ENCODE results near the gene COL23A1.

COL23A1 gene

DNA sequence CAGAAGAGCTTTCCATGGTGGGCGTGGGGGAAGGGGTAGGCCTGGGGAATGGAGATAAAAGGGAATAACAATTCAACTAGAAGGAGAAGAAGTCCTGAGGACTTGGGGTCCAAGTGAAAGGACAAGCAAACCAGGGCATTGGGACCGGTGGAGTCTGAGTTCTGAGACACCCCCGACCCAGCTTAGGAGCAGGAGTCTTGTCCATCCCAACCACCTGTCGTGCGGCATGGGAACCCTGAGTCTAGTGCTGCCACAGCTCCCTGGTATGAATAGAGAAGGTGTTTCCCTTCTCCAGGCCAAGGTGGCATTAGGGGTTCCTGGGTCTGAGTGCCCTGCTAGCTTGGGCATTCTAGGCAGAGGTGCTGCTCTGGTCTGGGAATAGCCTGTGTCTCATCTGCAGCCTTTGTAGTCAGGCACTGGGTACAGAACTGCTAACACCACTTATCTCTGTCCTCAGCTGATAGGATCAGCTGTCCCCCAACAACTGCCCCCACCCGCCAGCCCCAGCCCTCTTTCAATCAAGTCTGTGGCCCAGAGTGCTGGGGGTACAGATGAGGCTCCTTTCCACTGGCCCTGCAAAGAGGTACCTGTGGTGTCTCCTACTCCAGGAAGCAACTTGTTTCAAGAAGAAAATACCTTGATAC is 375.9 kb downstream of the COL23A1 start:
- DNase-seq, result no peak

DNA sequence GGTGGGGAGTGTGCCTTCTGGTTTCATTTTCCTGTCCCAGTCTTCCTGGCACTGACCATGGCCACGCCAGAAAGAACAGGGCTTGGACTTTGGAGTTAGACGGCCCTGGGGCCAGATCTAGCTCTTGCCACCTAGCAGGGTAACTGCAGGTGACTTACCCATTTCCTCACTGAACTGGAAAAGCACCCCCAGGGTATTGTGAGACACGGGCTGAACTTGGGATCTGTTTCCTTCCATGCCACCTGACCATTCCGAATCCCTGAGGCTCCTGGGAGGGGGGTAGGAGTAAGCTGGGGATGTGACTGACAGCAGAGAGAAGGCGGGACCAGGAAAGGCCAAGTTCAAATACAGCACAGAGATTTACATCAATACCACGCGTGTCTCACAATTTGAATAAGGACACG is 376.4 kb downstream of the COL23A1 start:
- no peak for DNase-seq

DNA sequence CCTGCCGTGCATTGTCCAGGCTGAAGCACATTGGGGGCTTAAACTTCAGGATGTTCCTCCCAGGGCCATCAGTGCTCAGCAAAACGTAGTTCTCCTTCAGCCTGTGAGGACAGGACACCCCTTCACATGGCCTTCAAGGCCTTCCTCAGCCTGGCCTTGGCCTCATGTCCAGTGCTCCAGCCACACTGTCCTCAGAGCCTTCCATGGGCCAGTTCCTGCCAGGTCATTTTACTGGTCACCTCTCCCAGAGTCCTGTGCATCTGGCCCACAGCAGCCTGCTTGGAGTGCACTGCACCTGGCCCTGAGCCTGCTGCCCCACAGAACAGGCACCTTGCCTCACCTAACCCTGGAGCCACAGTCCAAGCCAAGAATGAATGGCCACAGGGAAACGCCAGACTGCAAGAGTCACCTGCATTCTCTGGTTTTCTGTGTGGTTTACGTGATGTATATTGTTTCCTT is 377.2 kb downstream of the COL23A1 start:
- no peak for DNase-seq

DNA sequence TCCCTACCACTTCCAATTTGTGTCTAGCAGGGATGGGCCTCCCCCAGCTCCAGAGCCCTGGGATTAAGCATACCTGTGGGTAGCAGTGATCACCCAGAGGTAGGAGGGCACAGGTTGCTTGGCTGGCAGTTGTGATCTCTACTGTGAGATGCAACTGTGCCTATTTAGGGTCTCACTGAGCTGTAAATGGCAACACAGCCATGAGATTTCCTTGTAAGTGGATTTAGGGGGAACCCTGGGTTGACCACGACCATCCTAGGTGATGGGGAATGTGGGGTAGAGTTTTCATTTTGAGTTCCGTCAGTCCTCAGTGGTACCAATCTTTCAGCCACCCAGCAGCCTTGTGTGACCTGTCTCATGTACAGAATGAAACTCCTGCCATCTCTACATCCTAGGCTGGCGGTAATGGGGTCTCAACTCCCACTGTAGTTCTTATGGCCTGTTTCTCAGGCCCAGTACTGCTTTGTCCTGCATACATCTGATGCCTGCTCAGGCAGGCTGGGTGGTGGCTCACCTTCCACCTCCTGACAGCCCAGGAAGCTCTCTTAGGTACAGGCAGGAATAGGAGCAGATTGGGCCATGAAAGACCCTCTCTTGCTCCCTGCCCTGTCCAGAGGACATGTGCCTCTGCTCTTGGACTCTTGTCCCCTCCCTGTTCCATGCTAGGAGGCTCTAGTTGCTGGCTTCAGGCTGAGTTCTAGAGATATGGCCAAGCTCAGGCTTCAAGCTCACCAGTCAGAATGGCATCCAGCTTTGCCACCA is 377.8 kb downstream of the COL23A1 start:
- DNase-seq, result no peak

DNA sequence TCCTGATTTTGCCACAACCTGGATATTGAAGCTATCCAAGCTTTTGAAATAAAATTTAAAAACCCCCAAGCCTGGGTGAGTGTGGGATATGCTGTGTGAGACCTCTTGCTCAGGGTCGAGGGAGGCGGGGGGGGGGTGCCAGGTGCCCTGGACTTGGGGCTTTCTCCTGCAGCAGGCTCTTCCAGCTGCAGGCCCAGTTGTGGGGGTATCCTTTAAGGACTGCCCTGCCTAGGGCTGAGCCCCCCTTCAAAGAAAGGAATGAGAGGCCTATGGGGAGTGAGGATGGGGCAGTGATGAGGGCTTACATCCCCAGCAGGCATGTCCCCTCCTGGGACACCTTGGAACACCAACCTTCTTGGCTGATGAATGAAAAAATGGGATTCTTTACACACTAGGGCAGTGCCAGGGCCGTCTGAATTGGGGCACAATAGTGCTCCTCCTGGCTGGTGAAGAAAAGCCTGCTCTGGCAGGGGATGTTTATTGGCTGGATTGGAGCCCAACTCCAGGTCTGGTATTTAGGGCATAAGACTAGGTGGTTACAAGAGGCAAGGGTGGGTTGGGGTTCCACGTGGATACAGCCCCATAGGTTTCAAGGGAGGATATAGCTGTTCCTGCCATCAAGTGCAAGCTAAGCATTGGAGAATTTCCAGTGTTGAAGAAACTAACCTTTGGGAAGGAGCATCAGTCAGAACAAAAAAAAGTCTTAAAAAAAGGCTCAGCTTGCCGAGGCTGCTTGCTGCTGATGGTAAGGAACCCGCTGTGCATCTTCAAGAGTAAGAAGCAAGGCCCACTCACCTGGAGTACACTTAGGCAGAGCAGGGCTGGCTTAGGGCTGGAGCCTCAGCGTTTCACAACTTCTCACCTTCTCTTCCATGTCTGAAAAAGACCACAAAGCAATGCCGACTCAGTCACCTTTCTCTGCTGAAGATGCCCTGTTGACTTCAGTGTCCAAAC is 378.8 kb downstream of the COL23A1 start:
- no peak for DNase-seq

DNA sequence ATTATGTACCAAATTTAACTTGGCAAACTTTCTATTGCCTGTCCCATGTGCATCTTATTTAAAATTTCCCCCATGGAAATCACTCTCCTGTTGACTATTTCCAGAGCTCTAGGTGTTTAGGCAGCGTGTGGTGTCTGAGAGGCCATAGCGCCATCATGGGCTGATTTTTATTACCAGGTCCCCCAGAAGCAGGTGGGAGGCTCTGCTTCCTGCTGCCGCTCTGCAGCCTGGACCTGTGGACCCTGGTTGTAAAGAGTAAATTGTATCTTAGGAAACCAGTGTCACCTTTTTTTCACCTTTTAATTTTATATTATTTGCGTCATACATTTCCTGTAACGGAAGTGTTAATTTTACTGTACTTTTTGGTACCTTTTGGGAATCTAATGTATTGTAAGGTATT is 379.5 kb downstream of the COL23A1 start:
- DNase-seq, result no peak

DNA sequence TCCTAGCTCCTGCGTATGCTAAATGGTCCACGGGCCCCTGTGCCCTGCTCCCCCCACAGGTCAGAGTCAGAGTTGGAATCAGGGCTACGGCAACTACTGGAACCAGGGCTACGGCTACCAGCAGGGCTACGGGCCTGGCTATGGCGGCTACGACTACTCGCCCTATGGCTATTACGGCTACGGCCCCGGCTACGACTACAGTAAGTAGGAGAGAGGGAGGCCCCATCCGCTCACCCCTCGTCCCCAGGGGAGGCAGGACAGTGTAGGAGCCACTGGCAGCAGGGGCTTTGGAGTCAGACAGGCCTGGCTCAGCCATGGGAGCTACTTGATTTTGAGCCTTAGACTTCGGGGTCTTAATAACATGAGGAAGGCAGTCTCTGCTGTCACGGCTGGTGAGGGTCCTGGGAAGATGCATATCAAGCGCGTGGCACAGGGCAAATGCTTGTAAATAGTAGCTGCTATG is 380.1 kb downstream of the COL23A1 start:
- DNase-seq, result no peak

DNA sequence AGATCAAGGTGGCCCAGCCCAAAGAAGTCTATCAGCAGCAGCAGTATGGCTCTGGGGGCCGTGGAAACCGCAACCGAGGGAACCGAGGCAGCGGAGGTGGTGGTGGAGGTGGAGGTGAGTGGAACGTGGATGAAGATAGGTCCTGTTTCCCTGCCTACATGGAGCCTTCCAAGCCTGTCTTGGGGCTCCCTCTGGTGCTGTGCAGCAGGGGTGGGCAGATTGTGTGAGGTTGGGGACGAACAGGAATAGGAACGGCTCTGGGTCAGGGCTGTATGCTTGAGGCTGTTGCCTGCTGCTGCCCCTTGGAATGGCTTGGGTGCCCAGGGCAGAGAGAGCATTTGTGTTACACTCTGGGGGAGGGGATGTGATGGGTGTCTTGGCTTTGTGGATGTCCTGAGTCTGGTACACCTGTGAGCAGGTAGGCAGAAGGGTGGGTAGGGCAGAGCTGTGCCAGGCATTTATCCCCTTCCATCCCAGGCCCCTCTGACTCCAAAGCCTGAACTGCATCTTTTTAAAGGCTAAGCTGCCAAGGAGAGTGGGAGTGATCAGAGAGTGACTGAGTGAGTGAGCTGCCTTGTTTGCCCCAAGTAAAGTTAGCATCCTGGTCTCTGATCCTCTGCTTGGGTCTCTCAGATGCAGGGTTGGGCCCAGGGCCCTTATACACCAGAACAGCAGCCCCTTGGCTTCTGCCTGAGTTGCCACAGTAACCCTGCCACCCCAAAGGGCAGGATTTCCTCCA is 380.7 kb downstream of the COL23A1 start:
- DNase-seq, result no peak

DNA sequence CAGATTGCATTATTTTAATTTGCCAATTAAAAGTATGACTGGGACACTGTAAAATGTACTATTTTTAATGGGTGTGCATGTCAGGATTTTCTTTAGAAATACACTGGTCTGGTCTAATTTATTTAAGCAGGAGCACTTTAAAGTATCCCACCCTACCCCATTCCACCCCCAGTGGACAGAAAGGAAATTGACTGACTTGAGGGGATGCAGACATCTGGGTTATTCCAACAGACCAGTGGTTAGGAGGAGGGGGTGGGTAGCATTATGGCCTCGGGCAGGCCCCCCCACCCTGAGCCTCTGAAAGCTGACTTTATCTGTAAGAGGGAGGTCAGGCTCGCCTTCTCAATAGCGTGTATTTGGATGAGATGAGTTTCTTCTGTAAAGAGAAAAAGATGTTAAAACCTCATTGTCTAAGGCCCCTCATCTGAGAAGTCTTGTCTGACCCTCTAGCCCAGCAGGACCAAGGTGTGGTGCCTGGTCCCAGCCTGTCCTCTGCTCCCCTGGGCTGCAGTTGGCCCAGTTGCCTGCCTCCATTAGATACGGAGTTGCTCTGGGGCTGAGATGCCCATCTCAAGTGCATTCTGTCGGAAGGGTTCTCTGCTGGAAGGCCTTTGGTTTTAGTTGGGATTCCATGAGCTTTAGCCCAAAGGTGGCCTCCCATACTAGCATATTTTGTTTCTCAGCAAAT is 381.5 kb downstream of the COL23A1 start:
- no peak for DNase-seq

DNA sequence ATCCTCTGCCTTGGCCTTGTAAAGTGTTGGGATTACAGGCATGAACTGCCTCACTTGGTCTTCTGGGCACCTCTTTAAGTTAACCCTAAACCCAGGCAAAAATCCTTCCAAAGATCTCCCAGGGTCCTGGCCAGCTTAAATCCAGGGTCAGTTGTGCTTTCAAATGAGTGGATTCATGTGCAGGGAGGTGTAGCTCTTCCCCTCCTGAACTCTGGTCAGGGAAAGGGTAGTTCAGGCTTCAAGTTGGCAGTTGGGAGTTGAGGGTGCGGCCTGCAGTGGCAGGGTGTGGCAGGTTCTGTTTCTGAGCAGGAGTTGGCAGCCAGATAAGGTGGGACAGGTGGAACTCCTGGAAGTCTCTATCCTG is 382.3 kb downstream of the COL23A1 start:
- DNase-seq, result no peak

DNA sequence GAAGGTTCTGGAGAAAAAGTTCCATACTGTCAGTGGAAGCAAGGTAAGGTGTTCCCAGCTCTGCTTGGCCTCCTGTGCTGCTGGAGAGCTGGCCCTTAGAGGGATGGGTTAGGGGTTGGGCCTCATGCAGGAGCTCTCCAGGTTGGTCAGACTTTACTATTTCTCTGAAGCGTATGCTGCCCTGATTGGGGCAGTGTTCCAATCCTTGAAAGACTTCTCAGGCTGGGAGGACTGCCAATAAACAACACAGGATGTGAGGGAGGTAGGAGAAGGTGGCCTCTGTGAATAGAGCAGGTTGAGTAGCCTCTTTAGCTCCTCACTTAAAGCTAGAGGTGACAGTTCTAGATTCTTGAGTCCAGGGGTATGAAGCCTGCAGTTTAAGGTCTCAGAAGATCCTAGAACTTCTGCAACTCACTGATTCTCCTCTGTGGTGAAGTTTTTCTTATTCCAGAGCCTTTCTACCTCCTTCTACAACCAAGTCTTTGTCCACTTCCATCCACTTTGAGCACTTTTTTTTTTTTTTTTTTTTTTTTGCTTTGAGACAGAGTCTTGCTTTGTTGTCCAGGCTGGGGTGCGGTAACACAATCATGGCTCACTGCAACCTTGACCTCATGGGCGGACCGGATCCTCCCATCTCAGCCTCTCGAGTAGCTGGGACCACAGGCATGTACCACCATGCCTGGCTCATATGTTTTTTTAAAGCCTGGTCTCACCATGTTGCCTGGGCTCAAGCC is 382.8 kb downstream of the COL23A1 start:
- no peak for DNase-seq

DNA sequence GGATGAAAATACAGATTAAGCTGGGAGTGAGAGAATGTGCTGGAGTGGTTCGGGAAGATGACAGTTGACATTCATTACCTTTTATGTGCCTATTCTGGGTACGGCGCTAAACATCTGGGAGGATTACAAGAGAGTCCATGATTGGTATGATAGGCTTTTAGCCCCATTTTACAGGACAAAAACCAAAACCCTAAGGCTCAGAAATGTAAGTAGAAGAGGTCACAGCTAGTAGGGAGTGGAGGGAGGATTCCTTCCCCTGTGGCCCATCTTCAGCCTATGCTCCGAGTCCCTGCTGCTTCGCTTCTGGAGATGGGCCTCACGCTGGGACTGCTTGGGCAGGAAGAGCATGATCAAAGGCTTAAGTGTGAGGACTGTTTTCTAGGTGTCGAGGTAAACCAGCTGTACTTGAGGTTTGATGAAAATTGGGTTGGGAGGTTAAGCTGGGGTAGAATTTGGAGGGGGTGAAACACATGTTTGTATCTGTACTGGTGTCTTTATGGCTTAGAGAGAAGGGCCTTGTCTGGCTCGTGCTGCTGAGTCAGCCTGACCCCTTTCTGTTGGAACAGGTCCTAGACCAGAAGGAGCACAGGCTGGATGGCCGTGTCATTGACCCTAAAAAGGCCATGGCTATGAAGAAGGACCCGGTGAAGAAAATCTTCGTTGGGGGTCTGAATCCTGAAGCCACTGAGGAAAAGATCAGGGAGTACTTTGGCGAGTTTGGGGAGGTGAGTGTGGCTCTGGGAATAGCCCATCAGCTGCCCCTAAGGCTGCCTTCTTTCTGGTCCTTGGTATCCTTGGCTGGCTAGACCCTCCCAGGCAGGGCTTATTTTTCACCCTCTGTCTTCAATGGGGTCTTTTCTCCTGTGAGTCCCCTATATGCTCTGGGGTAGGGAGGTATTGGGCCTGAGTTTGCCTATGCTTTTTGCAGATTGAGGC is 383.8 kb downstream of the COL23A1 start:
- no peak for DNase-seq

DNA sequence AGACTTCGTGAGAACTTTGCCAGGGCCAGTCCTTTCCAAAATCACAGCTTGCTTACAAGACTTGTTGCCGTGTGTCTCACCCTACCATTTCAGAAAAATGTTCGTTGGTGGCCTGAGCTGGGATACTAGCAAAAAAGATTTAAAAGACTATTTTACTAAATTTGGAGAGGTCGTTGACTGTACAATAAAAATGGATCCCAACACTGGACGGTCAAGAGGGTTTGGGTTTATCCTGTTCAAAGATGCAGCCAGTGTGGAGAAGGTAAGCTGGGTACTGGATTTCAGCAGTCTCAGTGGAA is 384.5 kb downstream of the COL23A1 start:
- no peak for DNase-seq

DNA sequence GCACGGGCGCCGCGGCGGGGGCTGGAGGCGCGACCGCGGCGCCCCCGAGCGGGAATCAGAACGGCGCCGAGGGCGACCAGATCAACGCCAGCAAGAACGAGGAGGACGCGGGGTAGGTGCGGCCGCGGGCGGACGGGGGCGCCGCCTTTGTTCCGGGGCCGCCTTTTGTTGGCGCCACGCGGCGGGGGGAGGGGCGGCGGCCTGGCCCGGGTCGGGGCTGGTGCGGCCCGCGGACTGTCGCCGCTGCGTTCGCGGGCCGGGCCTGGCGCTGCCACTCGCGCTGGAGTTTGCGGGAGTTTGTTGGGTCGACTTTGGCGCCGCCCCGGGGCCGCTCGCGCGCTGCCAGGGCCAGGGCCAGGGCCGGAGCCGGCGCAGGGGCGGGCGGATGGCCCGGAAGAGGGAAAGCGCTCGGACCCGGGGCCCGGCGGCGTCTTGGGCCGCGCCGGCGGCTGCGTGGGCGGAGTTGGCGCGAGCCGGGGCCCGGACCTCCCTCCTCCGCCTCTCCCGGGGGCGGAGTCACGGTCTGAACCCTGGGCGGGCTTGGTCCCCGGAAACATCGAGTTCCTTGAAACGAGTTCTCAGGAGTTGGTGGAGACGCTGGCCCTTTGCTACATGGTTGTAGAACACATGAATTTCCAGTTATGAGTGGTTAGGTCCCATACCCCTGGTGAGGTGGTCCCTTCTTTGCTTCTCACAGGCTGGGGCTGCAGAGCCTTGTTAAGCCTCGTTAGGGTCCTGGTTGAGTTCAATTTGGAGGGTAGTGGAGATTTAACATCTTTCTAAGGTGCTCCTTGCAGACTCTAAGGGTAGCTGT is 385.1 kb downstream of the COL23A1 start:
- DNase-seq, result peak; percentile 73

DNA sequence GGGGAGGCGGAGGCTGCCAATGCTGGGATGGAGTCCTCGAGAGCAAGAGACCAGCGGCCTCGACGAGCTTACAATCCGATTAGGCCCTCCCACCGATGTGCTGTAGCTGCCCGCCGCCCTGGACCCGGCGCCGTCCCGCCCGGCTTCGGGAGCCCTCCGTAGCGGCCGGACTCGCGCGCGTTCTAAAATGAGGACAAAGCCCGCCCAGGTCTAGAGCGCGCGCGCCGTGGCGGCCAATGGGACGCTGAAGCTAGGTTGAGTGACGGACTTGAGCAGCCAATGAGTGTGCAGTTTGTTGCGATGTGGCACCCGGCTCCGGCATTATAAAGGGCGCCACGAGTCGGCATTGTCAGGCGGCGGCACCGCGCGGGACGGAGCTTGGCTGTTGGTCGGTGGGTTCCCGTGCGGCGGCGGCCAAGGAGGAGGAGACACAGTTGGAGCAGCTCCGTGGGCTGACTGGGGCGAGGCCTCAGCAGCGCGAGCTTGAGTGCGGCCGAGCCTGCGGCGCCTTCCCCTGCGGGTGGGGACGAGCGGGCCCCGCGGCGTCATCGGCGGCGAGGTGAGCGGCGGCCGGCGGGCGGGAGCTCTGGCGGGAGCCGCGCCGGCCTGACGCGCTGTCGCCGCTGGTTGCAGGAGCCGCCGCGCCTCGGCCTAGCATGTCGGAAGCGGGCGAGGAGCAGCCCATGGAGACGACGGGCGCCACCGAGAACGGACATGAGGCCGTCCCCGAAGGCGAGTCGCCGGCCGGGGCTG is 385.8 kb downstream of the COL23A1 start, which contains the start of gene HNRNPAB:
Gene HNRNPAB (plus strand): TSS at position 352 of the 753 bp plus-strand sequence. CDS start 305 bp downstream, at position 657.
- peak; percentile 93 for DNase-seq

DNA sequence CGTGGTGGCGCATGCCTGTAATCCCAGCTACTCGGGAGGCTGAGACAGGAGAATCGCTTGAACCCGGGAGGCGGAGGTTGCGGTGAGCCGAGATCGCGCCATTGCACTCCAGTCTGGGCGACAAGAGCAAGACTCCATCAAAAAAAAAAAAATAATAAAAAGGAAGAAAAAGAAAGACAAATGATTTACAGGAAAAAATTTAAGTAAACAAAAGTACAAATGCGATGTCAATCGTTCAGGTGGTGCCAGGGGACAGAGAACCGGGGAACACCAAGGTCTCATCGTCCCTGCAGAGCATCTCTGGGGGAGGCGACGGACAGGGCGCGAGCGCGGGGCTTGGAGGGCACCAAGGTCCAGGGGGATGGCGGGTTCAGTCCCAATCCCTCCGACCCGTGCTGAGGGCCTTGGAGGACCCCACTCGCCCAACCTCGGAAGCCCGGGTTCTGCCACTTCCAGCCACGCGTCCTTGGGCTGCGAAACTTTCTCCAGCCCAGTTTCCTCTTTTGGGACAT is 386.5 kb downstream of the COL23A1 start:
- peak; percentile 39 for DNase-seq

DNA sequence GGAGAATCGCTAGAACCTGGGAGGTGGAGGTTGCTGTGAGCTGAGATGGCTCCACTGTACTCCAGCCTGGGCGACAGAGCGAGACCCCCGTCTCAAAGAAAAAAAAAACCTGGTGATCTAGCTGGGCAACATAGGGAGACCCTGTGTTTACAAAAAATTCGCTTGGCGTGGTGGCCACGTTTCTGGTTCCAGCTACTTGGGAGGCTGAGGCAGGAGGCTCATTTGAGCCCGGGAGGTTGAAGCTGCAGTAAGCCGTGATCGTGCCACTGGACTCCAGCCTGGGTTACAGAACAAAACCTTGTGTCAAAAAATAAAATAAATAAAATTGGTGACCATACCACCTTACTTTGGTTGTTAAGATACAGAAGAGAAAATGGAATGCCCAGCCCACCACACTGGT is 387.7 kb downstream of the COL23A1 start:
- DNase-seq, result no peak

DNA sequence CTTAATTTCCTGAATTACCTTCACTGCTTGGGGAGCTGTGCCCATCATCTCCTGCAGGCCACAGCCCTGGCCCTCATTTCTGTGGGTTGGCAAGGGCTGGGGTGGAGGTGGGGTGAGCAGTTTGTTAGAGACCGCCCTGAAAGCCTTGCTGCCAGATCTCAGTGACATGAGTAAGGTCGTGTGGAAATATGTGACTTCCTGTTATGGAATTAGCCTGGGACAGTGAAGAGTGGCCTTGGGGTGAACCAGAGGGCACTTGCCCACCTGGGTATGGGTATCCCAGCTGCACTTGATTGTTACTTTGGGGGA is 388.3 kb downstream of the COL23A1 start:
- DNase-seq, result no peak

All from activated naive CD4-positive, alpha-beta T cell treated with anti-CD3 and anti-CD28 coated beads, Interleukin-2, amount 50 U/mL, for 16 hours (primary cell).